Mammary epithelial cell (primary cell): Measurements from ENCODE around the gene CAMTA1.

Experiments used
- CTCF ChIP-seq, 2 donors: IDR thresholded peaks in 1 of 2; conservative IDR thresholded peaks in 1 of 2; 2 replicates each; pipeline ENCODE4 v1.5.1; 2011 to 2012; ENCODE audit warnings: inconsistent platforms in 2 of 2, low read length in 2 of 2, mild to moderate bottlenecking in 2 of 2, control low read depth in 1 of 2, low read depth in 1 of 2; ENCODE audit not compliant: insufficient read depth in 1 of 2; ENCODE audit errors: extremely low read depth in 1 of 2
- EZH2 ChIP-seq: IDR thresholded peaks from 2 replicates; pipeline ENCODE4 v1.6.1; 2012; ENCODE audit warnings: low read length, inconsistent platforms, borderline replicate concordance

GRCh38 chr1:7702365-7702764, 917.1 kb downstream of the CAMTA1 start:
- TF ChIP-seq CTCF (conservative IDR thresholded peaks at IDR 0.05 in 1 of 2, IDR thresholded peaks at IDR 0.05 in 1 of 2; ENCODE audit: extremely low read depth in 1 of 2, insufficient read depth in 1 of 2, low read depth in 1 of 2, low read length in 2 of 2) (no peak), EZH2 (no peak)
